ENCODE measurements around the gene CYREN. TPM values are rescaled to one million over a fixed set of nuclear protein-coding genes. Genes with fewer than 3 reads are reported as not detected.

The CYREN gene
- total and polyA plus RNA-seq, 9 of the 15 experiments (the other 6 are each of a cell fraction or from before 2014, with no cell fraction given) = 13.9 to 108 (median 88.8) TPM

DNA sequence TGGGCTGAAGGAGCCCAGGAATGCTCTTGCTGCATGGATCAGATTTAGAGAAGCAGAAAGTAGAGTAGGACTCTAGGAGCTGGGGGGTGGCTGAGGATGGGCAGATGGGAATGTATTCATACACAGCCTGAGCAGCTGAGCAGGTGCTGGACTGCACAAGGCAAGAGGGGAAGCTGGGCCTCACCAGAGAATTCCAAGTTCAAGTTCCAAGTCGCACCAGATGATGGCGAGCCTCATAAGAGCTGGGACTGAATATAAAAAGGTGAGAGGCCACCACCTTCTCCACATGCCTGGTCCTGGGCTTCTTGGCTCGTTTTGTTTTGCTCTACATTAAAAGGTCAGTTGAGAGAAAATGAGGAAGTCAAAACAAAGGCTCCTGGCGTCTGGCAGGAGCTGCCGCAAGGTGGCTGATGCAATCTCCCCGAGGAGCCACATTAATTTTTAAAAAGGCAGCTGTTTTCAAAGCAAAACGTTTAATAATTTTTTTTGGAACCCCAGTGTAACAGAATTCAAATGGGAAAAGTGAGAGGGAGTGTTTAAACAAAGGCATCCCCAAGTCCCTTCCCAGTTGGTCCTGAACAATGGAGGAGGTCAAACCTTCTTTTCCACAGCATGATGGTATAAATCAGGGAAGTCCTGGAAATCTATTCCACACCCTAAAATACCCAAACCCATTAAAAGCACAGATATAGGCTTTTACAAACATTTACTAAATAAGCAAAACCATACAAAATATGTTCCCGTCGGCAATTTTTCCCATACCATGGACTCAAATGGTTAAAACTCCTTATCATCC, 9.5 kb downstream of the CYREN start:
- peaks cover 29% of the 10 kb centered on the region; the same call in 2 of the 3 replicates for H3K36me3 ChIP-seq (ENCODE audit: control insufficient read depth, insufficient read depth, low read length)
- no peaks in the 10 kb centered on the region for H4K20me1 ChIP-seq (replicated peaks; ENCODE audit: control insufficient read depth, insufficient read depth, low read length)
- intact Hi-C loops (cut with micrococcal nuclease) = loop anchor here (2.0 kb wide), 1 partner anchor 174 kb away; the partner anchor contains the start of gene AGBL3
- peak overlapping the region; percentile 57 for H2AFZ ChIP-seq (ENCODE audit: low read depth, low read length)
- peak overlapping the region; percentile 30; the same call in 1 of the 2 replicates for H3K4me2 ChIP-seq (ENCODE audit: insufficient read depth, low read length)
- no peaks in the 10 kb centered on the region for H3K9me1 ChIP-seq (ENCODE audit: control insufficient read depth, insufficient read depth, low read length)
- DNase-seq (ENCODE audit: extremely low read depth in 1 of 4, low spot score in 3 of 4) (peak in 3 of 4 experiments; percentile 27 to 64 (median 51)), ATAC-seq (peak; percentile 64), FAIRE-seq (peak; percentile 56)
- peak overlapping the region; percentile 77 for H3K27ac ChIP-seq (ENCODE audit: extremely low read depth, low read depth, low read length)
- 30% methylated on average over 9 of the region's 9 CpGs for WGBS (ENCODE audit: insufficient coverage, low coverage, missing lambda C conversion rate)
- ChIA-PET POLR2A (interaction anchor here (0.6 to 2.2 kb wide), 5 partner anchors 8 to 167 kb away, joined by 3 to 11 read pairs (median 10); partner anchors contain the start of gene TMEM140), CTCF (ENCODE audit: low intra/inter-chr PET ratio) (no interaction called here)
- in situ Hi-C loops (cut with MboI) = no loop called here
- BruUV-seq (replicated peaks) = no TSS peak
- H3K27me3 ChIP-seq (ENCODE audit: control insufficient read depth in 2 of 2, insufficient read depth in 2 of 2, low read length in 2 of 2) = no peaks in the 10 kb centered on the region
- H3K4me1 ChIP-seq (replicated peaks in 1 of 2; ENCODE audit: control insufficient read depth in 2 of 2, insufficient read depth in 2 of 2, low read length in 2 of 2) = peaks cover 8 to 27% of the 10 kb centered on the region in 2 experiments
- peak overlapping the region in 1 of 2 experiments; percentile 44; a peak in 3 of 4 replicates for H3K9ac ChIP-seq (ENCODE audit: insufficient read depth in 1 of 2, low read depth in 2 of 2, low read length in 2 of 2)
- no peak overlapping the region for H3K4me3 ChIP-seq
- peaks cover 42% of the 10 kb centered on the region for H3K9me3 ChIP-seq (replicated peaks; ENCODE audit: control insufficient read depth, insufficient read depth, low read depth, low read length)
- H3K79me2 ChIP-seq (ENCODE audit: control insufficient read depth, insufficient read depth, low read length) = no peaks in the 10 kb centered on the region
- TF ChIP-seq MXI1 (IDR thresholded peaks at IDR 0.05; ENCODE audit: low read depth, low read length) = no peak
- TF ChIP-seq GTF2F1 (IDR thresholded peaks at IDR 0.05; ENCODE audit: low read depth, low read length) = no peak
- no peak for TF ChIP-seq ZNF212 (CRISPR knock-in tag; IDR thresholded peaks at IDR 0.05)
- TF ChIP-seq ZNF24 (IDR thresholded peaks at IDR 0.05) = no peak
- peak; percentile 68 for TF ChIP-seq JUND (IDR thresholded peaks at IDR 0.05; ENCODE audit: borderline replicate concordance, low read depth, low read length)
- TF ChIP-seq JUND (tag; IDR thresholded peaks at IDR 0.05; ENCODE audit: borderline replicate concordance, low read depth, low read length) = peak; percentile 64; the same call in 1 of the 3 replicates
- TF ChIP-seq MCM5 (IDR thresholded peaks at IDR 0.05; ENCODE audit: low read depth) = no peak
- TF ChIP-seq PTBP1 (IDR thresholded peaks at IDR 0.05; ENCODE audit: low read depth, low read length) = no peak
- TF ChIP-seq, protein P1, sequence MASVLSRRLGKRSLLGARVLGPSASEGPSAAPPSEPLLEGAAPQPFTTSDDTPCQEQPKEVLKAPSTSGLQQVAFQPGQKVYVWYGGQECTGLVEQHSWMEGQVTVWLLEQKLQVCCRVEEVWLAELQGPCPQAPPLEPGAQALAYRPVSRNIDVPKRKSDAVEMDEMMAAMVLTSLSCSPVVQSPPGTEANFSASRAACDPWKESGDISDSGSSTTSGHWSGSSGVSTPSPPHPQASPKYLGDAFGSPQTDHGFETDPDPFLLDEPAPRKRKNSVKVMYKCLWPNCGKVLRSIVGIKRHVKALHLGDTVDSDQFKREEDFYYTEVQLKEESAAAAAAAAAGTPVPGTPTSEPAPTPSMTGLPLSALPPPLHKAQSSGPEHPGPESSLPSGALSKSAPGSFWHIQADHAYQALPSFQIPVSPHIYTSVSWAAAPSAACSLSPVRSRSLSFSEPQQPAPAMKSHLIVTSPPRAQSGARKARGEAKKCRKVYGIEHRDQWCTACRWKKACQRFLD (CRISPR knock-in tag; IDR thresholded peaks at IDR 0.05) = peak; percentile 94
- TF ChIP-seq, protein P2, sequence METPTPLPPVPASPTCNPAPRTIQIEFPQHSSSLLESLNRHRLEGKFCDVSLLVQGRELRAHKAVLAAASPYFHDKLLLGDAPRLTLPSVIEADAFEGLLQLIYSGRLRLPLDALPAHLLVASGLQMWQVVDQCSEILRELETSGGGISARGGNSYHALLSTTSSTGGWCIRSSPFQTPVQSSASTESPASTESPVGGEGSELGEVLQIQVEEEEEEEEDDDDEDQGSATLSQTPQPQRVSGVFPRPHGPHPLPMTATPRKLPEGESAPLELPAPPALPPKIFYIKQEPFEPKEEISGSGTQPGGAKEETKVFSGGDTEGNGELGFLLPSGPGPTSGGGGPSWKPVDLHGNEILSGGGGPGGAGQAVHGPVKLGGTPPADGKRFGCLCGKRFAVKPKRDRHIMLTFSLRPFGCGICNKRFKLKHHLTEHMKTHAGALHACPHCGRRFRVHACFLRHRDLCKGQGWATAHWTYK (CRISPR knock-in tag; IDR thresholded peaks at IDR 0.05) = peak; percentile 64; the same call in 1 of the 2 replicates
- TF ChIP-seq BACH1 (tag; IDR thresholded peaks at IDR 0.05) = peak; percentile 53; the same call in 1 of the 2 replicates
- TF ChIP-seq NR2C1 (IDR thresholded peaks at IDR 0.05) = peak; percentile 58; the same call in 1 of the 2 replicates
- peak; percentile 76 for TF ChIP-seq NR2C1 (tag; IDR thresholded peaks at IDR 0.05)
- no peak for TF ChIP-seq ZC3H8 (IDR thresholded peaks at IDR 0.05)
- TF ChIP-seq NBN (IDR thresholded peaks at IDR 0.05; ENCODE audit: low read depth) = 0 out of 2 replicates have a peak, but pooled peaks have one; percentile 14
- TF ChIP-seq, protein P3, sequence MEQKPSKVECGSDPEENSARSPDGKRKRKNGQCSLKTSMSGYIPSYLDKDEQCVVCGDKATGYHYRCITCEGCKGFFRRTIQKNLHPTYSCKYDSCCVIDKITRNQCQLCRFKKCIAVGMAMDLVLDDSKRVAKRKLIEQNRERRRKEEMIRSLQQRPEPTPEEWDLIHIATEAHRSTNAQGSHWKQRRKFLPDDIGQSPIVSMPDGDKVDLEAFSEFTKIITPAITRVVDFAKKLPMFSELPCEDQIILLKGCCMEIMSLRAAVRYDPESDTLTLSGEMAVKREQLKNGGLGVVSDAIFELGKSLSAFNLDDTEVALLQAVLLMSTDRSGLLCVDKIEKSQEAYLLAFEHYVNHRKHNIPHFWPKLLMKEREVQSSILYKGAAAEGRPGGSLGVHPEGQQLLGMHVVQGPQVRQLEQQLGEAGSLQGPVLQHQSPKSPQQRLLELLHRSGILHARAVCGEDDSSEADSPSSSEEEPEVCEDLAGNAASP (IDR thresholded peaks at IDR 0.05) = no peak
- TF ChIP-seq ZNF75A (CRISPR knock-in tag; IDR thresholded peaks at IDR 0.05) = peak; percentile 35; the same call in 1 of the 2 replicates
